C1 segment of cervical spinal cord (tissue), 14 donors: Measurements from ENCODE around the gene SPOCK1.

Experiments used
- DNase-seq, 14 donors: peaks; one replicate each; lab custom pipeline; 2025; lab: John Stamatoyannopoulos, UW

SPOCK1 gene

GRCh38 chr5:137200906-137201700 lies 298.0 kb downstream of the SPOCK1 start:
- DNase-seq = no peak

GRCh38 chr5:137199966-137200365 lies 299.2 kb downstream of the SPOCK1 start:
- no peak for DNase-seq

- no peak for DNase-seq
Measured at GRCh38 chr5:137199201-137199600, 299.9 kb downstream of the SPOCK1 start.

GRCh38 chr5:137195483-137195882 lies 303.6 kb downstream of the SPOCK1 start:
- DNase-seq = no peak

GRCh38 chr5:137194300-137194699 lies 304.8 kb downstream of the SPOCK1 start:
- DNase-seq = peak in 1 of 14 donors; percentile 54

- DNase-seq = no peak
Measured at GRCh38 chr5:137192293-137192743, 306.8 kb downstream of the SPOCK1 start.

GRCh38 chr5:137191179-137191578 lies 307.9 kb downstream of the SPOCK1 start:
- no peak for DNase-seq

- no peak for DNase-seq
Measured at GRCh38 chr5:137190441-137190840, 308.7 kb downstream of the SPOCK1 start.

- no peak for DNase-seq
Measured at GRCh38 chr5:137190031-137190430, 309.1 kb downstream of the SPOCK1 start.

- no peak for DNase-seq
Measured at GRCh38 chr5:137188566-137188965, 310.6 kb downstream of the SPOCK1 start.

GRCh38 chr5:137186759-137187461 lies 312.2 kb downstream of the SPOCK1 start:
- DNase-seq = no peak

- peak in 1 of 14 donors; percentile 73 for DNase-seq
Measured at GRCh38 chr5:137185193-137185592, 313.9 kb downstream of the SPOCK1 start.

GRCh38 chr5:137184734-137185133 lies 314.4 kb downstream of the SPOCK1 start:
- DNase-seq = no peak

GRCh38 chr5:137182576-137182975 lies 316.6 kb downstream of the SPOCK1 start:
- DNase-seq = no peak

- no peak for DNase-seq
Measured at GRCh38 chr5:137181667-137182066, 317.5 kb downstream of the SPOCK1 start.

- no peak for DNase-seq
Measured at GRCh38 chr5:137179203-137179602, 319.9 kb downstream of the SPOCK1 start.

- no peak for DNase-seq
Measured at GRCh38 chr5:137176609-137177008, 322.5 kb downstream of the SPOCK1 start.

GRCh38 chr5:137176126-137176525 lies 323.0 kb downstream of the SPOCK1 start:
- peak in 1 of 14 donors; percentile 62 for DNase-seq

- DNase-seq = peak in 1 of 14 donors; percentile 50
Measured at GRCh38 chr5:137174196-137174595, 324.9 kb downstream of the SPOCK1 start.

GRCh38 chr5:137172258-137172657 lies 326.9 kb downstream of the SPOCK1 start:
- DNase-seq = no peak

GRCh38 chr5:137167187-137167586 lies 331.9 kb downstream of the SPOCK1 start:
- DNase-seq = no peak

GRCh38 chr5:137164961-137165360 lies 334.2 kb downstream of the SPOCK1 start:
- DNase-seq = no peak

GRCh38 chr5:137164536-137164935 lies 334.6 kb downstream of the SPOCK1 start:
- DNase-seq = no peak
